A673 (cell line): ENCODE measurements around the gene IGFBPL1.

Experiments used
- EZH2 ChIP-seq: fragments of 200-600 bp; sonication (generic); IDR thresholded peaks from 2 replicates; pipeline ENCODE4 v1.6.1; 2017; ENCODE audit warnings: borderline replicate concordance, low read depth, mild to moderate bottlenecking, mixed read lengths, antibody characterized with exemption, low read length; ENCODE audit not compliant: poor library complexity, severe bottlenecking
- TF ChIP-seq, protein P1 (sequence below): fragments of 300-800, 200-600 bp; sonication (generic); conservative IDR thresholded peaks from 2 replicates; pipeline ENCODE4 v1.5.1; 2017; ENCODE audit warnings: low read depth, mild to moderate bottlenecking, antibody characterized with exemption, low read length, moderate library complexity, mixed read lengths

GRCh38 chr9:38441347-38442085, 17.3 kb upstream of the IGFBPL1 start:
- TF ChIP-seq, protein P1, sequence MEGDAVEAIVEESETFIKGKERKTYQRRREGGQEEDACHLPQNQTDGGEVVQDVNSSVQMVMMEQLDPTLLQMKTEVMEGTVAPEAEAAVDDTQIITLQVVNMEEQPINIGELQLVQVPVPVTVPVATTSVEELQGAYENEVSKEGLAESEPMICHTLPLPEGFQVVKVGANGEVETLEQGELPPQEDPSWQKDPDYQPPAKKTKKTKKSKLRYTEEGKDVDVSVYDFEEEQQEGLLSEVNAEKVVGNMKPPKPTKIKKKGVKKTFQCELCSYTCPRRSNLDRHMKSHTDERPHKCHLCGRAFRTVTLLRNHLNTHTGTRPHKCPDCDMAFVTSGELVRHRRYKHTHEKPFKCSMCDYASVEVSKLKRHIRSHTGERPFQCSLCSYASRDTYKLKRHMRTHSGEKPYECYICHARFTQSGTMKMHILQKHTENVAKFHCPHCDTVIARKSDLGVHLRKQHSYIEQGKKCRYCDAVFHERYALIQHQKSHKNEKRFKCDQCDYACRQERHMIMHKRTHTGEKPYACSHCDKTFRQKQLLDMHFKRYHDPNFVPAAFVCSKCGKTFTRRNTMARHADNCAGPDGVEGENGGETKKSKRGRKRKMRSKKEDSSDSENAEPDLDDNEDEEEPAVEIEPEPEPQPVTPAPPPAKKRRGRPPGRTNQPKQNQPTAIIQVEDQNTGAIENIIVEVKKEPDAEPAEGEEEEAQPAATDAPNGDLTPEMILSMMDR, result no peak
- no peak for TF ChIP-seq EZH2
